NCI-H345 treated with DMSO at 0.1 percent for 48 hours (cell line): ENCODE data around the gene CORO7.

ENCODE experiments used
- DNase-seq: peaks from one replicate; lab custom pipeline; 2025; ENCODE audit not compliant: unreplicated experiment; lab: John Stamatoyannopoulos, UW

Gene CORO7

GRCh38 chr16:4416200-4417032 is at the start of gene CORO7:
Gene CORO7, minus strand, starts transcription at chr16:4416596. Its CDS starts 78 bp downstream, at chr16:4416518.
- peak; percentile 88 for DNase-seq

DNA sequence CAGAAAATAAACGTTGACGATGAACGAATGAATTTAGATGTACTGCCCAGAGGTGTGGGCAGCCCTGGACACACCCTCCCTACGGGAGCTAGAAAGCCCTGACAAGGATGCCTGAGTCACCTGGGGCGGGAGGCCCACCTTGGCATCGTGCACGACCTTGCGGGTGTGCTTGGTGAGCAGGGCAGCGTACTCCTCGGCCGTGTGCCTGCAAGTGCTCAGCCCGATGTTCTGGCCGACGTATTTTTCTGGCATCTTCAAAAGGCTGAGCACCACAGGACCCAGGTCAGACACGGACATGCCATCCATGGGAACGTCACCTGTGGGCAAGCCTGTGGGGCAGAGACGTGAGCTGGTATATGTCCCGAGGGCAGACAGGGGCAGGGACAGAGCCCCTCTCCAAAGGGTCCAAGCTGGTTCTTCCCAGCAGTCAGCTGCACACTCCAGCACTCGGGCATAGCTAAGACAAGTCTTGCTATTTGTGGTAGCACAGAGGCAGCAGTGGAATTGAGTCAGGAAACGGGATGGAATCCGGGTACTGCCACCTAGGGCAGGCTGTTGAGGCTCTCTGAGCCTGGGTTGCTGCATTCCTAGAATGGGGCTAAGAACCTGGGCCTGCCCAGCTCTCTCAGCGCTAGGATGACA is 47.2 kb upstream of the CORO7 start:
- DNase-seq = no peak

DNA sequence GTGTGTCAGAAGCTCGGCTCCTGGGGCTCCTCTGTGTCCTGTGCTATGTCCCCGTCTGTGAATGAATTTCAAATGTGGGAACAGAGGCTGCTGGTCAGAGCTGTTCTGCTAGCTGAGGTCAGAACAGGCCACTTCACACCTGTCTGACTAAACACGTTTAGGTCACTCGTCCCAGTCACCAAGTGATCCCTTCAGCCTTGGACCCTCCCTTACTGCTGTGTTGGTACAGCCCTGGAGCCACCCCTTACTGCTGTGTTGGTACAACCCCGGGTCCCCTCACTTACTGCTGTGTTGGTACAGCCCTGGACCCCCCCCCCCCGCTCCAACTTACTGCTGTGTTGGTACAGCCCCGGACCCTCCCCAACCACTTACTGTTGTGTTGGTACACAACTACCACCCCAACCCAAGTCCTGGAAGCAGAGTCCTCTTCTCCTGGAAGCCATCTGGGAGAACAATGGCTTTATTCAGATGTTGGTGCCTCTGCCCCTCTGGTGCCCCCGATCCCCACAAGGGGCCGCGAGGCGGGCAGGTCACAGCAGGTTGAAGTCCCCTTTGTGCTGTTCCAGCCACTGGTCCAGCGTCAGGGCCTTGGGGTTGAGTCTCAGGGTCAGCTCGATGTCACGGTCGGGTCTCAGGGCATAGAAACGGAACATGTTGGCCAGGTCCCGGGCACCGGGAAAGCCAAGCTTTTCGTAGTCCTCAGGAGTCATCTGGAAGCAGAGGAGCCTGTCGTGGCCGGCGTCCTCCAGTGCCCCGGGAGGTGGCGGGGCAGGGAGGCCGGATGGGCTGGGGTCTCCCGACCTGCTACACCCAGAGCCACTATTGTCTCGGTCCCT is 45.1 kb upstream of the CORO7 start:
- no peak for DNase-seq

GRCh38 chr16:4460936-4461249 is 44.5 kb upstream of the CORO7 start:
- no peak for DNase-seq

DNA sequence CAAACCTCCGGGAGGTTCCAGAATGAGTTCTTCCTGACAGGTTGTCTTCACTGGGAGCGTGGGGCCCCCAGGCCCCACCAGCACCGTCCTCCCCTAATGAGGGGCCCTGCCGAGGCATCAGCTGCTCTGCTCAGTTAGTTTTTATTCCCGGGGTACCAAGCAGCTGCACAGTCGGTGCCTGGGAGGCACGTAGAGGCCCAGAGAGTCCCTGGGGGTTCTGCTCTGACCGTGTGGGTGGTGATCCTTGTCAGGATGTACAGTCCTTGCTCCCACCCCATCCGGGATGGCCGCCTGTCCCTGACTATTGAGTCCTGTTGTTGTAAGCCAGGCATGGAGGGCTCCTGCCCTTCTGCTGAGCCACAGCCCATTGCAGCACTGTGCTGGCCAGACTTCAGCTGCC is 39.6 kb upstream of the CORO7 start:
- DNase-seq = no peak

GRCh38 chr16:4455081-4455480 is 38.7 kb upstream of the CORO7 start:
- no peak for DNase-seq

- DNase-seq = no peak
These were observed 38.2 kb upstream of the CORO7 start for GRCh38 chr16:4454623-4455022.

DNA sequence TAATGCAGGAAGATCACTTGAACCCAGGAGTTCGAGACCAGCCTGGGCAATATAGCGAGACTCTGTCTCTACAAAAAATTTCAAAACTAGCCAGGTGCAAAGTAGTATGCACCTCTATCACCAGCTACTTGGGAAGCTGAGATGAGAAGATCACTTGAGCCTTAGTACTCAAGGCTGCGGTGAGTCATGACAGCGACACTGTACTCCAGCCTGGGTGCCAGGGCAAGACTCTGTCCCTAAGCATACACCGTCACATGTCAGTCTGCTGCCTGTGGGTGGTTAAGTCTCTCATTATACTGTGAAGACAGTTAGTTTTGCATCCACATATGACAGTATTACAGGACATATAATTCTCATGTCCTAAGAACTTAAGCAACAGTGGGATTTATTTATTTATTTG is 36.3 kb upstream of the CORO7 start:
- no peak for DNase-seq

GRCh38 chr16:4450931-4451519 is 34.6 kb upstream of the CORO7 start:
- no peak for DNase-seq

- no peak for DNase-seq
These were observed 34.0 kb upstream of the CORO7 start for GRCh38 chr16:4450430-4450829.

- DNase-seq = no peak
These were observed 27.6 kb upstream of the CORO7 start for GRCh38 chr16:4443986-4444385.

DNA sequence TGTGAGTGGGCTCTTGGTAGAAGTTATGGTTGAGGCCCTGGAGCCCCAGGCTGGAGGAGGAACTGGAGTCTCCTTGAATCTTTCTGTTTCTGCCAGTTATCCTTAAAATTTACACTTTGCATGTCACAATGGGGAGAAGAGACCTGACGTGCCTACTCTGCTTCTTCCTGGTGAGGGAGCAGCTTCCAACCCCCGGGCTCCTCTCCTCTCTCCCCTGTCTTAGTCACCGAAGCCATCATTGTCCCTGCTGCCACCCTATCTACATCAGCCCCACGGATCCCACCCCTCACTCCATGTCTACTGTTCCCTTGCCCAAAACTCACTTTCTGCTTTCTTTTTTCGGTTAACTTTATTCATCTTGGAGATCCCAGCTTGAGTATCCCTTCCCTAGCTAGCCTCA is 26.9 kb upstream of the CORO7 start:
- no peak for DNase-seq

DNA sequence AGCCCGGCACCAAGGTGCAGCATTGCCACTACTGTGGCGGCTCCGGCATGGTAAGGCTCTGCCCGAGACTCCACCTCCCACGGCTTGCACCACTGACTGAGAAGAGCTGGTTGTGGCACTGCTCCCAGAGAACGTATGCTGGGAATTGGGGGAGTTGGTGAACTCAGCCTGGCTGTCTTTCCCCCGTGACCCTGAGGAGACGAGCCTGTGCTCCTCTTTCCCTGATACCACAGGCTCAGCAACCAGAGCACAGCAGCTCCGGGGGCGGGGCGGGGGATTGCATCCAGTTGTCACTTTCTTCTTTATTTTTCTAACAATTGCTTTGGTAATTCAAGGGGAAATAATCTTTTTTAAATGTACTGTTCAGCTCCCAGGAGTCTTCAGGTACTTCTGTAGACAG is 26.0 kb upstream of the CORO7 start:
- no peak for DNase-seq

GRCh38 chr16:4437366-4437765 is 21.0 kb upstream of the CORO7 start:
- DNase-seq = no peak

- DNase-seq = no peak
These were observed 19.1 kb upstream of the CORO7 start for GRCh38 chr16:4435337-4436067.

- no peak for DNase-seq
These were observed 17.8 kb upstream of the CORO7 start for GRCh38 chr16:4433914-4434787.

- DNase-seq = no peak
These were observed 16.8 kb upstream of the CORO7 start for GRCh38 chr16:4433228-4433627.

DNA sequence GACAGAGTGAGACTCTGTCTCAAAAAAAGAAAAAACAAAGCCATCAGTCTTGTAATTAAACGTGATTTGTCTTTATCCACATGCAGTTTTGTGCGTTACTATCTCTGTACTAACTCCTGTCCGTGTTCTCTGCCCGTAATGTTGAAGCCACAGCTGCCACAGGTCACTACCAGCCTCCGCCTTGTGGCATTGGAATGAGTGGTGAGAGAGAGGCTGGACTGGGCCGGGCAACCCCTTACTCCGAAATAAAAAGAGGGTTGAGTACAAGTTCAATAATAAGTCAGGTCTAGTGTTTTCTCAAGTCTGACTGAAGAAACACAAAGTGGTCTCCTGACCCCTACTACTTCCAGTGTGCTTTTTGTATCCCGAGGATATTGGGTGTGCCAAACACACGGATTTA is 14.6 kb upstream of the CORO7 start:
- no peak for DNase-seq

- DNase-seq = no peak
These were observed 12.1 kb upstream of the CORO7 start for GRCh38 chr16:4428500-4428899.
